ENCODE measurements around the gene HECTD4.

DNA sequence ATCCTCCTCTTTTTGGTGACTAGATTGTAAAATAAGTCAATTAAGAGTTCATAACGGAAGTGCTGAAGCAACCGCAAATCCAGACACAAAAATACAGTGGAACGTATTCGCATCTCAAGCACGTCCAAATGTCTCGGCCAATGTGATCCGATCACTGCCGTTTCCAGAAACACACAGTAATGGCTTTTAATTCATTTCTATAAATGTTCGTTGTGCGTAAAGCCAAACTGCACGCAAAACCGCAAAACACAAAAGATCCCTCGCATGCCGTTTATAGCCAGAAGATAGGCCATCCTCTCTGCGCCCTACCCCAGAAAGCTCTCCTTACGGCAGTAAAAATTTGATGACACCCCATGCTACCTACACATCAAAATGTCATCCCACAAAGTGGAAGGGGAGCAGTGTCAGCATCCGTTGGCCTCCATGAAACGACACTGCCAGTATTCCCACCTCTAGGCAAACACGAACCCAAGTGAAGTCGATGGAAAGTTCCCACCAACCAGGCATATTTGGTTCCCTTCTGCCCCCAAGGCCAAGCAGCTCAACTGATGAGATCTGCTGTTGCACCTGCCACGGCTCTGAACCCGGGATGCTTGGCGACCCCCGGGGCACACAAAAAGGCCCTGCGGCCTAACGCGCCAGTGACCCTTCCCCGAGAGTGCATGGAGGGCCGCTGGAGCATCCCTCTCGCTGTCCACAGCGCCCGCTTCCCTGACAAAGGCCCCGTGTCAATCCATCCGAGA lies 1.4 kb downstream of the HECTD4 start:
- TF ChIP-seq CTCF (conservative IDR thresholded peaks at IDR 0.05) (no peak), ZFX (IDR thresholded peaks at IDR 0.05) (no peak)
